Neural cell (in vitro differentiated cells): Measurements from ENCODE around the gene COL23A1. TPM values are rescaled to one million over a fixed set of nuclear protein-coding genes. Genes with fewer than 3 reads are reported as not detected.

Experiments used
- H2AFZ ChIP-seq: fragments of 200-600, 300-800 bp; sonication (generic), shearing (Covaris generic); 2 replicates; pipeline ENCODE4 v1.6.0; 2014; ENCODE audit warnings: low read depth, mild to moderate bottlenecking, antibody characterized with exemption, low read length, moderate library complexity
- H3F3A ChIP-seq: fragments of 200-600 bp; shearing (Covaris generic); 2 replicates; pipeline ENCODE4 v1.6.1; 2016; ENCODE audit warnings: mild to moderate bottlenecking, moderate library complexity, mixed read lengths, antibody characterized with exemption, low read length; ENCODE audit not compliant: insufficient read depth, poor library complexity, severe bottlenecking
- H3K27ac ChIP-seq: fragments of 200-600, 300-800 bp; sonication (generic), shearing (Covaris generic); 2 replicates; pipeline ENCODE4 v1.5.1; 2014; ENCODE audit warnings: mild to moderate bottlenecking, low read length, moderate library complexity
- H3K27me3 ChIP-seq: fragments of 300-800, 200-600 bp; sonication (generic), shearing (Covaris generic); 2 replicates; pipeline ENCODE4 v1.6.0; 2014; ENCODE audit warnings: mild to moderate bottlenecking, low read depth, low read length, moderate library complexity; ENCODE audit not compliant: insufficient read depth
- H3K36me3 ChIP-seq: fragments of 300-800, 200-600 bp; sonication (generic), shearing (Covaris generic); 2 replicates; pipeline ENCODE4 v1.5.1; 2014; ENCODE audit warnings: mild to moderate bottlenecking, antibody characterized with exemption, low read length, moderate library complexity; ENCODE audit not compliant: insufficient read depth
- H3K4me2 ChIP-seq: fragments of 300-800, 200-600 bp; sonication (generic), shearing (Covaris generic); 2 replicates; pipeline ENCODE4 v1.6.0; 2014; ENCODE audit warnings: mild to moderate bottlenecking, low read length
- H3K4me3 ChIP-seq: fragments of 300-800, 200-600 bp; sonication (generic), shearing (Covaris generic); 2 replicates; pipeline ENCODE4 v1.5.1; 2014; ENCODE audit warnings: mild to moderate bottlenecking, low read length, moderate library complexity
- H3K79me2 ChIP-seq: fragments of 200-600 bp; shearing (Covaris generic); replicated peaks from 2 replicates; pipeline ENCODE4 v1.6.0; 2014; ENCODE audit warnings: mild to moderate bottlenecking, low read length, moderate library complexity; ENCODE audit not compliant: insufficient read depth
- H3K9ac ChIP-seq: fragments of 300-800, 200-600 bp; sonication (generic), shearing (Covaris generic); 2 replicates; pipeline ENCODE4 v1.6.1; 2016; ENCODE audit warnings: mild to moderate bottlenecking, low read length, mixed read lengths
- H3K9me2 ChIP-seq: fragments of 200-600 bp; shearing (Covaris generic); 2 replicates; pipeline ENCODE4 v1.6.1; 2016; ENCODE audit warnings: mild to moderate bottlenecking, low read length, mixed read lengths; ENCODE audit not compliant: insufficient read depth
- H3K9me3 ChIP-seq: fragments of 200-600, 300-800 bp; sonication (generic), shearing (Covaris generic); 2 replicates; pipeline ENCODE4 v1.6.1; 2016; ENCODE audit warnings: mild to moderate bottlenecking, mixed run types, low read length, moderate library complexity, mixed read lengths
- H4K20me1 ChIP-seq: fragments of 200-600 bp; shearing (Covaris generic); 2 replicates; pipeline ENCODE4 v1.6.1; 2016; ENCODE audit warnings: mild to moderate bottlenecking, mixed run types; ENCODE audit not compliant: insufficient read depth
- CTCF ChIP-seq: fragments of 450-650 bp; IDR thresholded peaks from 2 replicates; pipeline ENCODE4 v1.5.1; 2014; ENCODE audit warnings: antibody characterized with exemption, mild to moderate bottlenecking, moderate library complexity; ENCODE audit not compliant: poor library complexity, severe bottlenecking
- EP300 ChIP-seq: fragments of 450-650 bp; conservative IDR thresholded peaks from 2 replicates; pipeline ENCODE4 v1.6.1; 2014; ENCODE audit warnings: antibody characterized with exemption, mild to moderate bottlenecking, moderate library complexity; ENCODE audit not compliant: poor library complexity, severe bottlenecking
- EZH2 ChIP-seq: fragments of 200-600, 300-800 bp; shearing (Covaris generic), sonication (generic); IDR thresholded peaks from 2 replicates; pipeline ENCODE4 v1.6.1; 2014; ENCODE audit warnings: antibody characterized with exemption, low read length, borderline replicate concordance, mild to moderate bottlenecking; ENCODE audit not compliant: insufficient read depth, poor library complexity, severe bottlenecking
- MXI1 ChIP-seq: fragments of 450-650 bp; conservative IDR thresholded peaks from 2 replicates; pipeline ENCODE4 v1.6.1; 2014; ENCODE audit warnings: antibody characterized with exemption, mild to moderate bottlenecking; ENCODE audit not compliant: poor library complexity, severe bottlenecking
- POLR2AphosphoS5 ChIP-seq: IDR thresholded peaks from 2 replicates; pipeline ENCODE4 v1.6.1; 2012
- RAD21 ChIP-seq: fragments of 450-650 bp; conservative IDR thresholded peaks from 2 replicates; pipeline ENCODE4 v1.6.1; 2014; ENCODE audit warnings: antibody characterized with exemption, mild to moderate bottlenecking, moderate library complexity
- REST ChIP-seq: IDR thresholded peaks from 2 replicates; pipeline ENCODE4 v1.6.1; 2012; ENCODE audit warnings: borderline replicate concordance
- SMC3 ChIP-seq: fragments of 450-650 bp; conservative IDR thresholded peaks from 2 replicates; pipeline ENCODE4 v1.6.1; 2014; ENCODE audit warnings: antibody characterized with exemption, mild to moderate bottlenecking, moderate library complexity; ENCODE audit not compliant: poor library complexity
- TAF1 ChIP-seq: IDR thresholded peaks from 2 replicates; pipeline ENCODE4 v1.6.1; 2012; ENCODE audit warnings: low read depth
- polyA plus RNA-seq: library from polyadenylated mRNA; depleted of rRNA; stranded (reverse); fragments of >200 nt; gene quantifications from 2 replicates; pipeline ENCODE4 v1.2.3, GENCODE V29; 2014

Gene COL23A1
- polyA plus RNA-seq, 1 donor from 2014 or later, result not detected

DNA sequence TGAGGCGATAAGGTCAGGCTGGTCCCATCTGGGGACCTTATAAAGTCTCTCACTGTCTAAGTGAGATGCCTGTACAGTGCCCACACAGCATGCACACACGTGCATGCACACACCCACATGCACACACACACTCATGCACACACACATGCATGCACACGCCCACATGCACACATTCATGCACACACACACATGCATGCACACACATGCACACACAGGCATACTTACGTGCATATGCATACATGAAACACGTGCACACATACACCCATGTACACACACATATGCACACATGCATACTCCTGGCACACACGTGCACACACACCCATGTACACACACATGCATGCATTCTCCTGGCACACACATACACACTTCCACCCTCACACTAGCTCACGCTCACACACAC is 12.2 kb downstream of the COL23A1 start:
- Histone ChIP-seq H3K4me2 (no peak overlapping the region), H3K4me3 (no peak overlapping the region), H3K9me3 (no peaks in the 10 kb centered on the region), H2AFZ (no peak overlapping the region), H3K27me3 (peaks cover 28% of the 10 kb centered on the region), H3K9me2 (no peaks in the 10 kb centered on the region), H3K79me2 (no peaks in the 10 kb centered on the region), H4K20me1 (no peaks in the 10 kb centered on the region), H3F3A (no peaks in the 10 kb centered on the region), H3K36me3 (no peaks in the 10 kb centered on the region), H3K27ac (no peak overlapping the region), H3K9ac (no peak overlapping the region)
- TF ChIP-seq REST, result no peak
- no peak for TF ChIP-seq EP300
- TF ChIP-seq EZH2, result no peak
- TF ChIP-seq CTCF, result no peak
- TF ChIP-seq TAF1, result no peak
- TF ChIP-seq SMC3, result no peak
- TF ChIP-seq RAD21, result no peak
- no peak for TF ChIP-seq MXI1
- no peak for TF ChIP-seq POLR2AphosphoS5

- Histone ChIP-seq H2AFZ (no peak overlapping the region), H3F3A (no peaks in the 10 kb centered on the region), H3K9me3 (no peaks in the 10 kb centered on the region), H3K79me2 (no peaks in the 10 kb centered on the region), H3K4me2 (no peak overlapping the region), H3K27me3 (peaks cover 28% of the 10 kb centered on the region), H3K9ac (no peak overlapping the region), H3K27ac (no peak overlapping the region), H3K36me3 (no peaks in the 10 kb centered on the region), H4K20me1 (no peaks in the 10 kb centered on the region), H3K9me2 (no peaks in the 10 kb centered on the region), H3K4me3 (no peak overlapping the region)
- TF ChIP-seq POLR2AphosphoS5, result no peak
- TF ChIP-seq RAD21, result no peak
- TF ChIP-seq CTCF, result no peak
- TF ChIP-seq EZH2, result no peak
- no peak for TF ChIP-seq SMC3
- TF ChIP-seq TAF1, result no peak
- TF ChIP-seq REST, result no peak
- no peak for TF ChIP-seq MXI1
- no peak for TF ChIP-seq EP300
These were observed 12.8 kb downstream of the COL23A1 start for GRCh38 chr5:178577376-178577839.
